Measurements from ENCODE around the gene AHCYL2. TPM values are rescaled to one million over a fixed set of nuclear protein-coding genes. Genes with fewer than 3 reads are reported as not detected.

AHCYL2 gene
- total RNA-seq, 1 experiment from 2014 or later: 23.2 TPM

DNA sequence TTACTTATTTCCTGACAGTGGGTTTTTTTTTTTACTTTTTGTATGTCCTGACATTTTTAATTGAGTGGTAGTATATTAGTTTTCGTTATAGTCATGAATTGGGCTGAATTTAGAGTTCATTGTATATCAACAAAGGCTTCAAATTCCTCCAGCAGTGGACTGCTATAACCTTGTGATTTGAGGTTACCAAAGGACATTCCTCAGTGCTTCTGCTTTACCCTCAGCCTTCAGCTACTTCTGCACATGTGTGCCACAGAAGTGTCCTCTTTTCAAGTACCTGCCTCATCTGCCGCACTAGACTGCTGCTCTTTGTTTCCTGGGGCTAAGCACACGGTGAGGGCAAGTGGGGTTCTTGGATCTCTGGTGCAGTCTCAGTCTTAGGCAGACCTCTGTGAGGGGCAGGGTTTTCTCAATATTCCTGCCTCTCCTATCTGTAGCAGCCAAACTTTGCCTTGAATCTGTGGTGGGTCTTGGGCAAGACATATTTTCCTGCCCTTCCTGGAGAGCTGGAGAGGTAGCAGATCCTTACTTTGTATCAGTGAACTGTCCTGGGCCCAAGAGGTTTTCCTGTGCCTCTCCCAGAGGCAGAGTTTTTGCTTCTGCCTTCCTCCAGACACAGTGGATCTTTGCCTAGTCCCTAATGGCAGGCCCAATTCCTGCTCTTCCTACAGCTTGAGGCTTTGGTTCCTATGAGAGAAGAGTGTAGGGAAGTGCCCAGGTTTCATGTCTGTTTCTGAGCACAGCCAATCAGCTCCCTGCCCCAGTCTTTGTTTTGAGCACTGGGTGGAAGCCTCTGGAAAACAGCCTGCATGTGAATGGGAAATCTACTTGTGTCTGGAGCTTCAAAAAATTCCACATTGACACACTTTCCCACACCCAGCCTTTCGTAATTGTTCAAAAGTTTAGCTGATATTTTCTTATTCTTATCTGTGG is 170.4 kb downstream of the AHCYL2 start:
- H3K9me3 ChIP-seq (ENCODE audit: control insufficient read depth, low read depth, low read length): no peaks in the 10 kb centered on the region
- no peaks in the 10 kb centered on the region; the same call in 1 of the 2 replicates for H3K4me1 ChIP-seq (ENCODE audit: insufficient read depth, low read length)
- H2BK5ac ChIP-seq (ENCODE audit: insufficient read length, low read length): no peak overlapping the region
- no peak overlapping the region for H4K91ac ChIP-seq (ENCODE audit: insufficient read length, low read depth, low read length)
- no peak overlapping the region for H3K23ac ChIP-seq (ENCODE audit: insufficient read length, low read depth, low read length)
- Mint-ChIP-seq H3K4me1 (peaks cover 8 to 12% of the 10 kb centered on the region in 2 experiments), H3K9me3 (no peaks in the 10 kb centered on the region), H3K27ac (peak overlapping the region; percentile 44 to 81 (median 72); a peak in 5 of 7 replicates), H3K36me3 (ENCODE audit: insufficient read depth in 1 of 3, low read depth in 3 of 3) (peaks cover 0 to 7% (median 0%) of the 10 kb centered on the region in 3 experiments; a peak in 2 of 7 replicates), H3K4me3 (no peak overlapping the region), H3K27me3 (ENCODE audit: low read depth) (no peaks in the 10 kb centered on the region)
- H3K14ac ChIP-seq (ENCODE audit: insufficient read depth, low read length): no peak overlapping the region
- no peak overlapping the region for H2BK15ac ChIP-seq (ENCODE audit: low read depth, low read length)
- H2BK20ac ChIP-seq (ENCODE audit: low read depth, low read length, poor library complexity, severe bottlenecking): no peak overlapping the region
- no peak overlapping the region for H3T11ph ChIP-seq (ENCODE audit: low read length)
- no peaks in the 10 kb centered on the region for H3K27me3 ChIP-seq (ENCODE audit: insufficient read depth, low read length)
- H3K56ac ChIP-seq (ENCODE audit: insufficient read length, low read depth, low read length): no peak overlapping the region
- H3K79me1 ChIP-seq (ENCODE audit: insufficient read depth, low read depth, low read length, poor library complexity, severe bottlenecking): no peaks in the 10 kb centered on the region
- TF ChIP-seq, protein P1, sequence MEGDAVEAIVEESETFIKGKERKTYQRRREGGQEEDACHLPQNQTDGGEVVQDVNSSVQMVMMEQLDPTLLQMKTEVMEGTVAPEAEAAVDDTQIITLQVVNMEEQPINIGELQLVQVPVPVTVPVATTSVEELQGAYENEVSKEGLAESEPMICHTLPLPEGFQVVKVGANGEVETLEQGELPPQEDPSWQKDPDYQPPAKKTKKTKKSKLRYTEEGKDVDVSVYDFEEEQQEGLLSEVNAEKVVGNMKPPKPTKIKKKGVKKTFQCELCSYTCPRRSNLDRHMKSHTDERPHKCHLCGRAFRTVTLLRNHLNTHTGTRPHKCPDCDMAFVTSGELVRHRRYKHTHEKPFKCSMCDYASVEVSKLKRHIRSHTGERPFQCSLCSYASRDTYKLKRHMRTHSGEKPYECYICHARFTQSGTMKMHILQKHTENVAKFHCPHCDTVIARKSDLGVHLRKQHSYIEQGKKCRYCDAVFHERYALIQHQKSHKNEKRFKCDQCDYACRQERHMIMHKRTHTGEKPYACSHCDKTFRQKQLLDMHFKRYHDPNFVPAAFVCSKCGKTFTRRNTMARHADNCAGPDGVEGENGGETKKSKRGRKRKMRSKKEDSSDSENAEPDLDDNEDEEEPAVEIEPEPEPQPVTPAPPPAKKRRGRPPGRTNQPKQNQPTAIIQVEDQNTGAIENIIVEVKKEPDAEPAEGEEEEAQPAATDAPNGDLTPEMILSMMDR (conservative IDR thresholded peaks at IDR 0.05): no peak
- H2BK12ac ChIP-seq (ENCODE audit: insufficient read length, low read depth, low read length): no peak overlapping the region
- no peak overlapping the region for H2BK120ac ChIP-seq (ENCODE audit: low read depth, low read length, poor library complexity, severe bottlenecking)
- H3K27ac ChIP-seq (ENCODE audit: insufficient read length, low read depth, low read length): no peak overlapping the region
- H2AK5ac ChIP-seq (ENCODE audit: insufficient read length, low read length): no peak overlapping the region
- H4K20me1 ChIP-seq (ENCODE audit: control insufficient read depth, insufficient read depth, insufficient read length): no peaks in the 10 kb centered on the region
- H4K5ac ChIP-seq (ENCODE audit: insufficient read length, low read depth, low read length): peak overlapping the region; percentile 6
- no peaks in the 10 kb centered on the region for H3K23me2 ChIP-seq (ENCODE audit: insufficient read length, low read depth, low read length, poor library complexity, severe bottlenecking)
- no peak overlapping the region for H3K4ac ChIP-seq (ENCODE audit: low read depth, low read length)
- no peaks in the 10 kb centered on the region for H3K79me2 ChIP-seq (ENCODE audit: insufficient read depth, low read length)
- no peak for DNase-seq
- no peak overlapping the region for H3K4me2 ChIP-seq (ENCODE audit: insufficient read depth, insufficient read length, low read length)
- H4K8ac ChIP-seq (replicated peaks; ENCODE audit: insufficient read length, low read depth, low read length): no peak overlapping the region
- no peak overlapping the region for H3K18ac ChIP-seq (ENCODE audit: insufficient read length, low read depth, low read length)
- H2AFZ ChIP-seq (ENCODE audit: low read length): no peak overlapping the region
- WGBS (ENCODE audit: extremely low coverage, insufficient read length, low lambda C conversion rate): no CpG with 5 or more reads among the region's 4 CpGs
- no peak overlapping the region for H3K9ac ChIP-seq (ENCODE audit: extremely low read depth, insufficient read length, low read length)

All from H9 (cell line).